KMS-11 (cell line): ENCODE results near the gene TBC1D9.
A peak's percentile ranks its signal among the peaks of the same experiment; 100 is the strongest.

ENCODE experiments used
- H2AFZ ChIP-seq: fragments of 200-600 bp; sonication (generic); 2 replicates; pipeline ENCODE4 v1.6.1; 2016; ENCODE audit warnings: antibody characterized with exemption, mixed run types, low read depth
- H3K27ac ChIP-seq: fragments of 200-600 bp; sonication (generic); 2 replicates; pipeline ENCODE4 v1.6.1; 2016; ENCODE audit warnings: mild to moderate bottlenecking, mixed run types
- H3K27me3 ChIP-seq: fragments of 200-600 bp; sonication (generic); 2 replicates; pipeline ENCODE4 v1.6.1; 2017; ENCODE audit warnings: mild to moderate bottlenecking, low read depth, mixed run types, moderate library complexity; ENCODE audit not compliant: insufficient read depth
- H3K36me3 ChIP-seq: fragments of 200-600 bp; sonication (generic); 2 replicates; pipeline ENCODE4 v1.6.1; 2017; ENCODE audit warnings: mild to moderate bottlenecking, mixed run types; ENCODE audit not compliant: insufficient read depth
- H3K4me1 ChIP-seq: fragments of 200-600 bp; sonication (generic); 2 replicates; pipeline ENCODE4 v1.6.1; 2016; ENCODE audit warnings: mild to moderate bottlenecking, low read depth, mixed run types; ENCODE audit not compliant: poor library complexity, severe bottlenecking
- H3K4me2 ChIP-seq: fragments of 200-600 bp; sonication (generic); 2 replicates; pipeline ENCODE4 v1.7.0; 2016; ENCODE audit warnings: mild to moderate bottlenecking, mixed run types
- H3K4me3 ChIP-seq: fragments of 200-600 bp; sonication (generic); IDR thresholded peaks from 2 replicates; pipeline ENCODE4 v1.6.1; 2017; ENCODE audit warnings: low read depth, low read length, mixed read lengths; ENCODE audit not compliant: insufficient read depth
- H3K79me2 ChIP-seq: fragments of 200-600 bp; sonication (generic); 2 replicates; pipeline ENCODE4 v1.6.1; 2016; ENCODE audit warnings: low read depth, mixed run types; ENCODE audit not compliant: insufficient read depth
- H3K9ac ChIP-seq: fragments of 200-600 bp; sonication (generic); 2 replicates; pipeline ENCODE4 v1.6.1; 2016; ENCODE audit warnings: mild to moderate bottlenecking, mixed run types
- H4K20me1 ChIP-seq: fragments of 200-600 bp; sonication (generic); 2 replicates; pipeline ENCODE4 v1.6.1; 2016; ENCODE audit warnings: mild to moderate bottlenecking, mixed run types; ENCODE audit not compliant: insufficient read depth
- TF ChIP-seq, protein P1 (sequence below): fragments of 200-600 bp; sonication (generic); conservative IDR thresholded peaks from 2 replicates; pipeline ENCODE4 v1.6.1; 2017; ENCODE audit warnings: low read depth, mild to moderate bottlenecking, antibody characterized with exemption, low read length, moderate library complexity, mixed read lengths

Gene TBC1D9

DNA sequence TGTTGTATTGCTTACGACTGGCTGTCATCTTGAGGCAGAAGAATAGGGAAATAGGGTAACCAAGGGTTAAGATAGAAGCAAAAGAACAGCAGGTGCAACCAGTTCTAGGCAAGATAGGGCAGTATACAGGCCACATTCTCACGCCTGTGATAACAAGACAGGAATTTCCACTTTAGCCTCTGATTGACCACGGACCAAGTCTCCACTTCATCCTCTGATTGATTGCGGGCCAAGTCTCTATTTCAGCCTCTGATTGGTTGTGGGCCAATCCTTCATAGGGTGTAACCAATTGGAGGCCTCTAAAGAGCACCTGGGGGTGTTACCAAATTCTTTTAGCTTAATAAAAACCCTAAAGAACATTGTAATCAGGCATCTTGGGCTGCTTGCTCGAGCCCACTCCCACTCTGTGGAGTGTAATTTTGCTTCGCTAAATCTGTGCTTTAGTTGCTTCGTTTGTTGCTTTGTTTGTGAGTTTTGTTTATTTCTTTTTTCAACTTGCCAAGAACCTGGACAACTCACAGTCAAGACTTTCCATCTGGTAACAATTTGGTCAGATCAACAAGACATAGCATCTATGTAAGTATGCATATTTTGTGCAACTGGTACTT lies 8.7 kb upstream of the TBC1D9 start:
- no peak overlapping the region for H3K27ac ChIP-seq

DNA sequence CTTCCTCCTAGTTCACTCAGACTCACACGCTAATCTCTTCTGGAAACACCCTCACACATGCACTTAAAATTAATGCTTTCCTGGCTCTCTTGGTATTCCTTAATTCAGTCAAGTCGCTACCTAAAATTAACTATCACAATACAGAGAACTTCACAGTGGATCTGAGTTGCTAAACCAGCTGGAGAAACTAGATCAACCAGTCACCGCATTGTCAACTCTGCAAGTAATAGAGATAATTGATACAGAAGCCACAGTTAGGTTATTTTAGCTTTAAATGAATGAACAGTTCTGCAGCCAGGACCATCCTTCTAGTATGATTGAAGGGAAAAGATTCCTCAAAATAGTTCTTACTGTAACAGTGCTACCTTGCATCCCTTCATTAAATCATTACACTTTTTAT lies 6.0 kb upstream of the TBC1D9 start:
- no peak overlapping the region for H3K4me3 ChIP-seq
- H3K27ac ChIP-seq = no peak overlapping the region
- H3K4me2 ChIP-seq = no peak overlapping the region
- H3K27me3 ChIP-seq = no peaks in the 10 kb centered on the region
- H3K4me1 ChIP-seq = peaks cover 9% of the 10 kb centered on the region
- H2AFZ ChIP-seq = no peak overlapping the region
- H3K36me3 ChIP-seq = no peaks in the 10 kb centered on the region
- H4K20me1 ChIP-seq = no peaks in the 10 kb centered on the region
- H3K9ac ChIP-seq = no peak overlapping the region
- no peaks in the 10 kb centered on the region for H3K79me2 ChIP-seq
- TF ChIP-seq, protein P1, sequence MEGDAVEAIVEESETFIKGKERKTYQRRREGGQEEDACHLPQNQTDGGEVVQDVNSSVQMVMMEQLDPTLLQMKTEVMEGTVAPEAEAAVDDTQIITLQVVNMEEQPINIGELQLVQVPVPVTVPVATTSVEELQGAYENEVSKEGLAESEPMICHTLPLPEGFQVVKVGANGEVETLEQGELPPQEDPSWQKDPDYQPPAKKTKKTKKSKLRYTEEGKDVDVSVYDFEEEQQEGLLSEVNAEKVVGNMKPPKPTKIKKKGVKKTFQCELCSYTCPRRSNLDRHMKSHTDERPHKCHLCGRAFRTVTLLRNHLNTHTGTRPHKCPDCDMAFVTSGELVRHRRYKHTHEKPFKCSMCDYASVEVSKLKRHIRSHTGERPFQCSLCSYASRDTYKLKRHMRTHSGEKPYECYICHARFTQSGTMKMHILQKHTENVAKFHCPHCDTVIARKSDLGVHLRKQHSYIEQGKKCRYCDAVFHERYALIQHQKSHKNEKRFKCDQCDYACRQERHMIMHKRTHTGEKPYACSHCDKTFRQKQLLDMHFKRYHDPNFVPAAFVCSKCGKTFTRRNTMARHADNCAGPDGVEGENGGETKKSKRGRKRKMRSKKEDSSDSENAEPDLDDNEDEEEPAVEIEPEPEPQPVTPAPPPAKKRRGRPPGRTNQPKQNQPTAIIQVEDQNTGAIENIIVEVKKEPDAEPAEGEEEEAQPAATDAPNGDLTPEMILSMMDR = no peak

More for the DNA sequence above, 8.7 kb upstream of the TBC1D9 start:
- no peaks in the 10 kb centered on the region for H3K36me3 ChIP-seq
- TF ChIP-seq, protein P1 = no peak
- no peak overlapping the region for H3K4me2 ChIP-seq
- no peaks in the 10 kb centered on the region for H3K4me1 ChIP-seq
- H4K20me1 ChIP-seq = no peaks in the 10 kb centered on the region
- H3K79me2 ChIP-seq = no peaks in the 10 kb centered on the region
- no peak overlapping the region for H2AFZ ChIP-seq
- H3K4me3 ChIP-seq = no peak overlapping the region
- no peaks in the 10 kb centered on the region for H3K27me3 ChIP-seq
- no peak overlapping the region for H3K9ac ChIP-seq

DNA sequence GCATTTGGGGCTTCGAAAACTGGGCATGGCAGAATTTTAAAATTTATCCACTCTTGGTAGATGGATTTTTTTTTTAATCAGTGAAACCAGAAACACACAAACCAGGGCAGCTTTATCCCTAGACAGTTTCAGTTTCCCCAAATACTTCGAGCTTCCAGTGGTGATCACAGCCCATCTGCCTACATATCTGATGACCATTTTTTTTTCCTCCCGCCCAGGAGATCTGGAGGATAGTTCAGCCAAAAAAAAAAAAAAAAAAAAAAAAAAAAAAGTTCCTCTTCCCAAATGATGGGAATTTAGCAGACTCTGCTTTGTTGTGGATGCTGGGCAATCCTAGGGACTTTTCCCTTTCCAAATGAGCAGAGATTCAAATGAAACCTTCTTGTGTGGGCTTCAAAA lies 1.0 kb upstream of the TBC1D9 start:
- peaks cover 26% of the 10 kb centered on the region for H3K4me1 ChIP-seq
- no peaks in the 10 kb centered on the region for H4K20me1 ChIP-seq
- peak overlapping the region; percentile 100 for H2AFZ ChIP-seq
- no peak overlapping the region for H3K4me3 ChIP-seq
- peak overlapping the region; percentile 91; the same call in 1 of the 2 replicates for H3K9ac ChIP-seq
- TF ChIP-seq, protein P1 = no peak
- peak overlapping the region; percentile 98 for H3K4me2 ChIP-seq
- no peaks in the 10 kb centered on the region for H3K27me3 ChIP-seq
- 0 out of 2 replicates have a peak overlapping the region, but pooled peaks have one; percentile 75 for H3K27ac ChIP-seq
- no peaks in the 10 kb centered on the region for H3K36me3 ChIP-seq
- H3K79me2 ChIP-seq = no peaks in the 10 kb centered on the region

DNA sequence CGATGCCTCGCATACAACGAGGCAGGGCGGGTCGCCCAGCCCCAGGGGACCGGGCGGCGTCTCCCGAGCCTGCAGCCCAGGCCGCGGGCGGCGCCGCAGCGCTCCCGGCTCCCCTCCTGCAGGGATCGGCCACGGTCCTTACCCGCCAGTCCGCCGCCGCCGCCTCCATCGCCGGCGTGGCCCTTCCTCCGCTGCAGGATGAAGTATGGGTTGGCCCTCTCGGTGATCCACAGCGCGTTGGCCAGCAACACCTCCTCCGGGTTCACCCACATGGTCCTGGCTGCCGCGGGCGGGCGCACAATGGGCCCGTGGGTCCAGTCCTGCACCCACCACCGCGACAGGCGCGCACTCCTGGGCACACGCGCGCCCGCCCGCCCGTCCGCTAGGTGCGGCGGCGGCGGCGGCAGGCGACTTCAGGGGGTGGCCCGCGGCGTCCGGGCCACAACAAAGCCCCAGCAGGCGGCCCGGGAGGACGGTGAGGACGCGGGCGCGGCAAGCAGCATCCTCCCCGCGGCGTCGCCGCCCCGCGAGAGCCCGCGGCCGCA lies 339 bp downstream of the TBC1D9 start:
- peak overlapping the region; percentile 98 for H3K4me2 ChIP-seq
- H3K9ac ChIP-seq = peak overlapping the region; percentile 91
- no peaks in the 10 kb centered on the region for H4K20me1 ChIP-seq
- no peak overlapping the region for H3K4me3 ChIP-seq
- TF ChIP-seq, protein P1 = no peak
- H3K27ac ChIP-seq = peak overlapping the region; percentile 75
- no peaks in the 10 kb centered on the region for H3K36me3 ChIP-seq
- peaks cover 26% of the 10 kb centered on the region for H3K4me1 ChIP-seq
- H3K79me2 ChIP-seq = no peaks in the 10 kb centered on the region
- no peaks in the 10 kb centered on the region for H3K27me3 ChIP-seq
- H2AFZ ChIP-seq = peak overlapping the region; percentile 100
